IPS-20b (cell line): ENCODE data around the gene C12orf54.
"Not testable (repeated sequence)": the region's sequence is repeated elsewhere in the genome, so short reads cannot be mapped to it uniquely, and the experiment has no call there.

ENCODE experiments used
- H3K27ac ChIP-seq: one replicate; pipeline ENCODE4 v1.5.1; 2013; ENCODE audit warnings: low read length
- H3K27me3 ChIP-seq: 2 replicates; pipeline ENCODE4 v1.6.1; 2013; ENCODE audit warnings: mild to moderate bottlenecking, low read length, inconsistent platforms; ENCODE audit not compliant: insufficient read depth
- H3K36me3 ChIP-seq: 2 replicates; pipeline ENCODE4 v1.6.1; 2013; ENCODE audit warnings: low read depth, mild to moderate bottlenecking, inconsistent platforms, low read length, moderate library complexity; ENCODE audit not compliant: insufficient read depth
- H3K4me1 ChIP-seq: 2 replicates; pipeline ENCODE4 v1.6.1; 2013; ENCODE audit warnings: mild to moderate bottlenecking, control low read depth, inconsistent platforms, low read length, moderate library complexity; ENCODE audit not compliant: insufficient read depth
- H3K4me3 ChIP-seq: 2 replicates; pipeline ENCODE4 v1.5.1; 2013; ENCODE audit warnings: mild to moderate bottlenecking, low read length, inconsistent platforms
- H3K9ac ChIP-seq: 2 replicates; pipeline ENCODE4 v1.6.1; 2013; ENCODE audit warnings: low read depth, mild to moderate bottlenecking, inconsistent platforms, low read length, moderate library complexity
- H3K9me3 ChIP-seq: 2 replicates; pipeline ENCODE4 v1.6.1; 2013; ENCODE audit warnings: mild to moderate bottlenecking, low read depth, low read length, inconsistent platforms; ENCODE audit not compliant: insufficient read depth

The C12orf54 gene

DNA sequence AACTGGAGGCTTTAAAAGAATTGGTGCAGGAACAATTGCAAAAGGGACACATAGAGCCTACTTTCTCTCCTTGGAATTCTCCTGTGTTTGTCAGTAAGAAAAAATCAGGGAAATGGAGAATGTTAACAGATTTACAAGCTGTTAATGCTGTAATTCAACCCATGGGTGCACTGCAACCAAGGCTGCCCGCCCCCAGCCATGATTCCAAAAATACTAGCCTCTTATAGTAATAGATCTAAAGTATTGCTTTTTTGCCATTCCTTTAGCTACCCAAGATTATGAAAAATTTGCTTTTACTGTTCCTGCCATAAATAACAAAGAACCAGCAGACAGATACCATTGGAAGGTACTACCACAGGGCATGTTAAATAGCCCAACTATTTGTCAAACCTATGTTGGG is 27.8 kb downstream of the C12orf54 start:
- Histone ChIP-seq H3K9me3 (no peaks in the 10 kb centered on the region; the same call in 1 of the 2 replicates), H3K4me1 (no peaks in the 10 kb centered on the region), H3K4me3 (no peak overlapping the region), H3K27ac (no peak overlapping the region), H3K27me3 (no peaks in the 10 kb centered on the region), H3K36me3 (no peaks in the 10 kb centered on the region), H3K9ac (no peak overlapping the region)

DNA sequence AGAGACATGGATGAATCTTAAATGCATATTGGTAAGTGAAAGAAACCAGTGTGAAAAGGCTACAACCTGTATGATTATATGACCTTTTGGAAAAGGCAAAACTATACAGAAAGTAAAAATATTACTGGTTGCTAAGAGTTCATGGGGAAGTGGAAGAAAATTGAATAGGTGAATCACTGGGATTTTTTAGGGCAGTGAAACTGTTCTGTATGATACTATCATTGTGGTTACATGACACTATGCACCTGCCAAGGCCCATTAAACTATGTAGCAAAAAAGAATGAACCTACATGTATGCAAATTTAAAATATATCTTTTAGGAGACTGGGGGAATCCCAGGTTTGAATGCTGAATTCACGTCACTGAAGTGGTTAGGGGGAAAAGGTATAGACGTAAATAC is 30.6 kb downstream of the C12orf54 start:
- Histone ChIP-seq H3K9me3 (no peaks in the 10 kb centered on the region; the same call in 1 of the 2 replicates), H3K27ac (no peak overlapping the region)

DNA sequence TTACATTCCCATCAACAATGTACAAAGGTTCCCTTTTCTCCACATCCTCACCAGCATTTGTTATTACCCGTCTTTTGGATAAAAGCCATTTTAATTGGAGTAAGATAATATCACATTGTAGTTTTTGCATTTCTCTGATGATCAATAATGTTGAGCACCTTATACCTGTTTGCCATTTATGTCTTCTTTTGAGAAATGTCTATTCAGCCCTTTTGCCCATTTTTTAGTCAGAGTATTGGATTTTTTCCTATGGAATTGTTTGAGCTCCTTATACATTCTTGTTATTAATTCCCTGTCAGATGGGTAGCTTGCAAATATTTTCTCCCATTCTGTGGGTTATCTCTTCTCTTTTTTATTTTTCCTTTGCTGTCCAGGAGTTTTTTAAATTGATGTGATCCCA is 32.4 kb downstream of the C12orf54 start:
- H3K4me3 ChIP-seq, result no peak overlapping the region
- no peak overlapping the region for H3K27ac ChIP-seq
- no peaks in the 10 kb centered on the region; the same call in none of the 2 replicates for H3K9me3 ChIP-seq
- H3K27me3 ChIP-seq, result no peaks in the 10 kb centered on the region
- H3K36me3 ChIP-seq, result no peaks in the 10 kb centered on the region
- H3K9ac ChIP-seq, result no peak overlapping the region
- H3K4me1 ChIP-seq, result no peaks in the 10 kb centered on the region

More for the DNA sequence above, 30.6 kb downstream of the C12orf54 start:
- Histone ChIP-seq H3K36me3 (no peaks in the 10 kb centered on the region), H3K9ac (no peak overlapping the region), H3K27me3 (no peaks in the 10 kb centered on the region), H3K4me1 (no peaks in the 10 kb centered on the region), H3K4me3 (no peak overlapping the region)

DNA sequence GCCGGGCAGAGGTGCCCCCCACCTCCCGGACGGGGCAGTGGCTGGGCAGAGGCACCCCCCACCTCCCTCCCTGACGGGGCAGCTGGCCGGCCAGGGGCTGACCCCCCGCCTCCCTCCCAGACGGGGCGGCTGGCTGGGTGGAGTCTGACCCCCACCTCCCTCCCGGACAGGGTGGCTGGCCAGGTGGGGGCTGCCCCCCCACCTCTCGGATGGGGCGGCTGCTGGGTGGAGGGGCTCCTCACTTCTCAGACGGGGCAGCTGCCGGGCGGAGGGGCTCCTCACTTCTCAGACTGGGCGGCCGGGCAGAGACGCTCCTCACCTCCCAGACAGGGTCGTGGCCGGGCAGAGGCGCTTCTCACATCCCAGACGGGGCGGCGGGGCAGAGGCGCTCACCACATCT is 38.1 kb downstream of the C12orf54 start:
- not testable (repeated sequence) for H3K9me3 ChIP-seq, H3K9ac ChIP-seq, H3K4me3 ChIP-seq, H3K27me3 ChIP-seq, H3K27ac ChIP-seq, H3K4me1 ChIP-seq, H3K36me3 ChIP-seq

DNA sequence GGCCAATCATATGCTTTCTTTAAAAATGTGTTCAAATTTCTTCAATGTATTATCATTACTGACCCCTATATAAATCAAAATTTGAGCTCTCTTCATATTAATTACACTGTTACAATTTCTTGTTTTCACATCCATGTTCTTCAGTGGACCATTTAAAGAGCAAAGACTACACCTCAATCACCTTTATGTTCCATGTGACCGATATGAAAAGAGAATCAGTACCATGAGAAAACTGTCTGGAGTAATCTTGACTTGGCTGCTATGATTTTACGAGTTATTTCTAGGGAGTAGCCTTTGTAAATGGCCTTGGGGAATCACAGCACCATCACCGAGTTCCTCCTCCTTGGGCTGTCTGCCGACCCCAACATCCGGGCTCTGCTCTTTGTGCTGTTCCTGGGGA is 43.0 kb downstream of the C12orf54 start, which contains the start of gene OR8S1:
Gene OR8S1, plus strand, starts transcription at position 301 of the 400 bp plus-strand sequence. Its CDS starts 0 bp downstream, at position 301.
- H3K4me1 ChIP-seq, result no peaks in the 10 kb centered on the region
- H3K4me3 ChIP-seq, result no peak within 1 kb of the TSS
- H3K27ac ChIP-seq, result no peak within 1 kb of the TSS
- H3K9ac ChIP-seq, result no peak within 1 kb of the TSS
- no peaks in the 10 kb centered on the region for H3K36me3 ChIP-seq
- H3K9me3 ChIP-seq, result no peaks in the 10 kb centered on the region
- H3K27me3 ChIP-seq, result no peaks in the 10 kb centered on the region

DNA sequence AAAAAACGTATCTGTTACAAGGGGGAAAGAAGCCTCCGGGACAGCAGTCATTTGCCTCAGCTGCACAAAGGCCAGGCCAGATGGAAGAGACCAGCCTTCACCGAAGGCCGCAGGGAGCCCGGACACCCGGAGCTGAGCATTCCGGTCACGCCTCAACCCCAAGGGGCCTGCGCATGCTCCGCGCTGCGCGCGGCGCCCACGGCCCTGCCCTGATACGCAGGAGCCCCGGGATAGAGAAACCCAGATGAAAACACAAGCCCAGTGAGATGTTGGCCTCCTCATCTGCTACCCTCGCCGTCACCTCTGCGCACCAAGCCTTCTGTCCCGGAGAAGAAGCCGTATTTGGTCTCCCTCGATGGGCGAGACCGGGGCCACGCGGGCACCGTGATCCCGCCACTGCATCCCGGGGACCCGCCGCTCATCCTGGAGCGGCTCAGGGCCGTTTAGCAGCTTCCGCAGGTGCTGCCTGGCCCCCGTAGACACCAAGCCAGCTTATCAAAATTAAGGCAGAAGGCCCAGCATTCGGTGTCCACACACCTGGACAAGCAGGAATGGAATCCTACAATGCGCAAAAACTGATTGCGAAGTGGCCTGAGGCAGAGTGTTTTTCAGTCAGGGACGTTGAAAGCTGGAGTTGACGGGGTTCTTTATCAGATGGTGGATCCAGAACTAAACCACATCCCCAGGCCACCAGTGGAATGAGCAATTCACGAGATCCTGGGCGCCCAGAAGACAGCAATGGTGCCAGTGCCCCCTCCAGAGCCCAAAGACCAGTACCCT is 45.8 kb downstream of the C12orf54 start:
- H3K4me3 ChIP-seq, result no peak overlapping the region
- no peaks in the 10 kb centered on the region for H3K27me3 ChIP-seq
- no peaks in the 10 kb centered on the region for H3K4me1 ChIP-seq
- H3K9me3 ChIP-seq, result no peaks in the 10 kb centered on the region
- no peaks in the 10 kb centered on the region for H3K36me3 ChIP-seq
- no peak overlapping the region for H3K27ac ChIP-seq
- no peak overlapping the region for H3K9ac ChIP-seq

DNA sequence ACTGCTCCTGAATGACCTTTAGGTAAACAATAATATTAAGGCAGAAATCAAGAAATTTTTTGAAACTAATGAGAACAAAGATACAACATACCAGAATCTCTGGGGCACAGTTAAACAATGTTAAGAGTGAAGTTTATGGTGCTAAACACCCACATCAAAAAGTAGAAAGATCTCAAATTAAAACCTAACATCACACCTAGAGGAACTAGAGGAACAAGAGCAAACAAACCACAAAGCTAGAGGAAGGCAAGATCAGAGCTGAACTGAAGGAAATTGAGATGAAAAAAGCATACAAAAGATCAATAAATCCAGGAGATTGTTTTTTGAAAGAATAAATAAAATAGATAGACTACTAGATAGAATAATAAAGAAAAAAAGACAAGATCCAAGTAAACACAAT is 50.3 kb downstream of the C12orf54 start:
- no peak overlapping the region for H3K27ac ChIP-seq
- H3K4me3 ChIP-seq, result no peak overlapping the region
- no peaks in the 10 kb centered on the region for H3K36me3 ChIP-seq
- no peaks in the 10 kb centered on the region for H3K27me3 ChIP-seq
- H3K9ac ChIP-seq, result no peak overlapping the region
- no peaks in the 10 kb centered on the region for H3K4me1 ChIP-seq
- no peaks in the 10 kb centered on the region for H3K9me3 ChIP-seq

GRCh38 chr12:48536602-48537001 is 54.3 kb downstream of the C12orf54 start:
- Histone ChIP-seq H3K4me3 (no peak overlapping the region), H3K27ac (no peak overlapping the region), H3K9me3 (no peaks in the 10 kb centered on the region), H3K9ac (no peak overlapping the region), H3K27me3 (no peaks in the 10 kb centered on the region), H3K4me1 (no peaks in the 10 kb centered on the region), H3K36me3 (no peaks in the 10 kb centered on the region)

- no peak overlapping the region for H3K4me3 ChIP-seq
- no peaks in the 10 kb centered on the region for H3K36me3 ChIP-seq
- H3K9ac ChIP-seq, result no peak overlapping the region
- H3K27ac ChIP-seq, result no peak overlapping the region
- no peaks in the 10 kb centered on the region for H3K4me1 ChIP-seq
- no peaks in the 10 kb centered on the region for H3K27me3 ChIP-seq
- no peaks in the 10 kb centered on the region for H3K9me3 ChIP-seq
Measured at GRCh38 chr12:48542300-48542928, 60.1 kb downstream of the C12orf54 start.

- no peak overlapping the region for H3K4me3 ChIP-seq
- no peak overlapping the region for H3K27ac ChIP-seq
- H3K27me3 ChIP-seq, result no peaks in the 10 kb centered on the region
- H3K9me3 ChIP-seq, result no peaks in the 10 kb centered on the region
- no peak overlapping the region for H3K9ac ChIP-seq
- H3K36me3 ChIP-seq, result no peaks in the 10 kb centered on the region
- H3K4me1 ChIP-seq, result no peaks in the 10 kb centered on the region
Measured at GRCh38 chr12:48545833-48546469, 63.7 kb downstream of the C12orf54 start.
